HFF-Myc (cell line): Measurements from ENCODE around the gene PAPOLG.
"Not testable (repeated sequence)": the region's sequence is repeated elsewhere in the genome, so short reads cannot be mapped to it uniquely, and the experiment has no call there.

Source experiments
- DNase-seq: peaks from one replicate; pipeline ENCODE4 v3.0.0-alpha.2; 2011; ENCODE audit warnings: low read depth; ENCODE audit errors: extremely low read depth
- H3K4me3 ChIP-seq: replicated peaks from 2 replicates; pipeline ENCODE4 v1.5.1; 2011; ENCODE audit warnings: low read depth, mild to moderate bottlenecking, control low read depth, low read length
- CTCF ChIP-seq: IDR thresholded peaks from 2 replicates; pipeline ENCODE4 v1.5.1; 2012; ENCODE audit warnings: mild to moderate bottlenecking, low read depth, low read length, control low read depth; ENCODE audit errors: missing control alignments

The PAPOLG gene

GRCh38 chr2:60822987-60823386 is 66.9 kb downstream of the PAPOLG start:
- DNase-seq = no peak
- no peak for TF ChIP-seq CTCF
- no peak overlapping the region for H3K4me3 ChIP-seq

- no peak overlapping the region for H3K4me3 ChIP-seq
- no peak for DNase-seq
- no peak for TF ChIP-seq CTCF
Measured at GRCh38 chr2:60823694-60824305, 67.7 kb downstream of the PAPOLG start.

- TF ChIP-seq CTCF = no peak
- no peak for DNase-seq
- no peak overlapping the region for H3K4me3 ChIP-seq
Measured at GRCh38 chr2:60825666-60826065, 69.6 kb downstream of the PAPOLG start.

- no peak for TF ChIP-seq CTCF
- DNase-seq = no peak
- H3K4me3 ChIP-seq = no peak overlapping the region
Measured at GRCh38 chr2:60826111-60826510, 70.0 kb downstream of the PAPOLG start.

- DNase-seq, H3K4me3 ChIP-seq: not testable (repeated sequence)
Measured at GRCh38 chr2:60826860-60827259, 70.8 kb downstream of the PAPOLG start.

- no peak for TF ChIP-seq CTCF
- DNase-seq = no peak
- H3K4me3 ChIP-seq = no peak overlapping the region
Measured at GRCh38 chr2:60827369-60827768, 71.3 kb downstream of the PAPOLG start.

GRCh38 chr2:60830991-60831390 is 74.9 kb downstream of the PAPOLG start:
- no peak for DNase-seq
- TF ChIP-seq CTCF = no peak
- H3K4me3 ChIP-seq = no peak overlapping the region
